Stimulated activated CD4-positive, alpha-beta T cell treated with anti-CD3 and anti-CD28 coated beads, Interleukin-4, amount 100 ng/mL, for 24 hours (primary cell): ENCODE measurements around the gene MLPH.
"Not testable (repeated sequence)": the region's sequence is repeated elsewhere in the genome, so short reads cannot be mapped to it uniquely, and the experiment has no call there.

Experiments used
- DNase-seq: peaks from one replicate; pipeline ENCODE4 v3.0.0-alpha.2; 2020

The MLPH gene

GRCh38 chr2:237459226-237459625, 27.8 kb upstream of the MLPH start:
- DNase-seq, result no peak

DNA sequence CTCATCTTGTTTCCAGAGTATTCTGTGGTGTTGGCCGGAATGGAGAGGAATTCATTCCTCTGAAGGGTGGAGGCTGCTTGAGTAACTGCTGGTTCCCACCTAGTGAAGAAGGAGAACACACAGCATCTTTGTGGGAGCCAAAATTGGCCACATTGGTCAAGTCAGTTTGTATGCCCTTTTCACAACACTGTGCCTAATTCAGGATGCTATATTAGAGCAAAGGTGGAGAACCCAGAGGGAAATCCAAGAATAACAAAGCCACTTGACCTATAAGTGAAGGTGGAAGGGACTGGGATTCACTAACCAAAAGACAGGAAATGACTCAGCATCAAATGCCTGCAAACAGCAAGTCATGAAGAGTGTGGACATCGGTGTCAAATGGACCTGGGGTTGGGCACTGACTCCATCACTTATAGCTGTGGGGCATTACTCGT, 27.3 kb upstream of the MLPH start:
- no peak for DNase-seq

- no peak for DNase-seq
These were observed 22.2 kb upstream of the MLPH start for GRCh38 chr2:237464757-237465391.

DNA sequence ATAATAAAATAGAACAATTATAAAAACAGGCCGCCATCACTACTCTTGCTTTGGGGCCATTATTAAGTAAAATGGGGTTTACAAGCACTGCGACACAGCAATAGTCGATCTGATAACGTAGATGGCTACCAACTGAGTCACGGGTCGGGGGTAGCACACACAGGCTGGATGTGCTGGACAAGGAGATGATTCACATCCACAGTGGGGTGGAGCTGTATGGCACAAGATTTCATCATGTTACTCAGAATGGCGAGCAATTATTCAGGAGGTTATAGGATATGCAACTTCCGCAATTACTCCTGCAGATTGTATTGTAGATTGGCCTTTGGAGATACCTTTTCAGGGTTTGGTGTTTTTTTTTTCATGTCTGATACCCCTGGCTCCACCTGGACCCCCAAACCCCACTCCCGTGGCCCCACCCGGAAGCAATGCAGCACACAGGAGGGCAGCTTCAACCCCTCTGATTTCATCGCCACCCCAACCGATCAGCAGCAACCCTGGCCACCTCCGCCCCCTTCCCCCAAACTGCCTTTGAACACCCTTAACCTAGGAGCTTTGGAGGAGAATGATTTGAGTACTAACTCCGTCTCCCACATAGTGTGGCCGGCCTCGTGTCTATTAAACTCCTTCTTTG, 21.4 kb upstream of the MLPH start:
- DNase-seq, result no peak

GRCh38 chr2:237466211-237466610, 20.8 kb upstream of the MLPH start:
- no peak for DNase-seq

- DNase-seq, result no peak
These were observed 19.4 kb upstream of the MLPH start for GRCh38 chr2:237467447-237468179.

DNA sequence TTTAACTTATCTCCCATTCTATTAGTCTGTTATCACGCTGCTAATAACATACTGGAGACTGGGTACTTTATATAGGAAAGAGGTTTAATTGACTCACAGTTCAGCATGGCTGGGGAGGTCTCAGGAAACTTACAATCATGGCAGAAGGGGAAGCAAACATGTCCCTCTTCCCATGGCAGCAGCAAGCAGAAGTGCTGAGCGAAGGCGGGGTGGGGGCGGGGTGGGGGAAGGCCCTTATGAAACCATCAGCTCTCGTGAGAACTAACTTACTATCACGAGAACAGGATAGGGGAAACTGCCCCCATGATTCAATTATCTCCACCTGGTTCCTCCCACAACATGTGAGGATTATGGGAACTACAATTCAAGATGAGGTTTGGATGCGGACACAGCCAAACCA, 17.6 kb upstream of the MLPH start:
- not testable (repeated sequence) for DNase-seq

DNA sequence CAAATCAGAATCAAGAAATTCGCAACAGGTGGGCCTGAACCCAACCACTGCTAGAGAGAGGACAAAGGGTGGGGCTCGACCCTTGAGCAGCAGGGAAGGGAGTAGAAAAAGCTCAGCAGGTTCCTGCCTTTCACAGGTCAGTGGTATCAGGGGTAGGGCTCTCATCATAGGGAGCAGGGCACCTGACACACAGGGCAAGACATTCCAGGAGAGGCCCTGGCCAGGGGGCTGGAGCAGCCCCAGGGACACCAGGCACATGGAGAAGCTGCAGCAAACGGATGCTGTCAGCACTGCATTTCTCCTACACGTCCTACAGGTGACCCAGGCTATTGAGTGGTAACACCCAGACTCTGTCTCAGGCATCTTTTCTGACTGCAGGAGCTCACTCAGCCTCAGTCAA, 17.2 kb upstream of the MLPH start:
- no peak for DNase-seq

DNA sequence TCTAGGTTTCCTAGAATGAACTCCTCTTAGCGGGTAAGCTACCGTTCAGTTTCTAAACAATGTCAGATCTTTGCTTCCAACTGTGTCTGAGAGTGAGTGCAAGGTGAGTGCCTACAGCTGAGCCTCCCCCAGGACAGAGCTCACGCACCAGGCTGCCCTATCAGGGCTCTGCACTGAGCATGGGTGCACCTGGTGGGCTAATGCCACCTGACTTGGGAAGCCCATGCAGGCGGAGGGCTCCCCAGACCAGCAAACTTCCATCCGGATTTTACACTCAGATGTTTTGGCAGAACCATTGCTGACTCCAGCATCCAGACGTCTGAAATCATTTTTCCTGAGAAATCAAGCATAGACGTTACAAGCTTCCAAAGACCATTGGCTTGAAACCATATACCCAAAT, 16.1 kb upstream of the MLPH start:
- DNase-seq, result no peak

DNA sequence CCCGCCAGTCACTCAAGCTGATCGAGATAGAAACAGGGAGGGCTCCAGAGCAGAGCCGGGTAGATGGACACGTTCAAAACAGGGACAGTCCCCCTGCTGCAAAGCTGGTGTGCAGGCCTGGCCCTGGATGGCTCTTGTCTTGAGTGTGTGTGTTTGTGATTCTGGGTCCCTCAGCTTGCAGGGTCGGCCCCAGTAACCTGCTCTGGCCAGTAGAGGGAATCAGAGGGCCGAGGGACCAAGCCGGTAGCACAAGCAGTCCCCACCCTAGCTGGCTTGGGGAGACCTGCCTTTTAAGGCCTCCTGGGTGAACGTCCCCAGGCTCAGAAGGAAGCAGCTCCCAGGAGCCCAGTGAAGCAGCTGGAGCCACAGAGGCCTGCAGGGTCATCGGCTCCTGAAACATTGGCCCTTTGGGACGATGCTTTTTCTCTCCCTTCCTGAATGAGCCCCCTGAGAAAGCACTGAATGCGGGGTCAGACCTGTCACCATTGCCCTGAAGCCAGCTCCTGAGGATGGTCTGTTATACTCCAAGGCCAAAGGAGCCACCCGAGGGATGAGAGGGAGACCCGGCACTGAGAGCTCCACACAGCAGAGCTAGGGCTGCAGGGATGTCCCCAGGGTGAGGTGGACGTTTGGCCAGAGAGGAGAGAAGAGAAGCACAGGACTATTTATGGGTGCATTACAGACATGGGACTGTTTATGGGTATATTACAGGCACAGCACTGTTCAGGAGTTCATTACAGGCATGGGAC, 15.4 kb upstream of the MLPH start:
- peak; percentile 38 for DNase-seq

DNA sequence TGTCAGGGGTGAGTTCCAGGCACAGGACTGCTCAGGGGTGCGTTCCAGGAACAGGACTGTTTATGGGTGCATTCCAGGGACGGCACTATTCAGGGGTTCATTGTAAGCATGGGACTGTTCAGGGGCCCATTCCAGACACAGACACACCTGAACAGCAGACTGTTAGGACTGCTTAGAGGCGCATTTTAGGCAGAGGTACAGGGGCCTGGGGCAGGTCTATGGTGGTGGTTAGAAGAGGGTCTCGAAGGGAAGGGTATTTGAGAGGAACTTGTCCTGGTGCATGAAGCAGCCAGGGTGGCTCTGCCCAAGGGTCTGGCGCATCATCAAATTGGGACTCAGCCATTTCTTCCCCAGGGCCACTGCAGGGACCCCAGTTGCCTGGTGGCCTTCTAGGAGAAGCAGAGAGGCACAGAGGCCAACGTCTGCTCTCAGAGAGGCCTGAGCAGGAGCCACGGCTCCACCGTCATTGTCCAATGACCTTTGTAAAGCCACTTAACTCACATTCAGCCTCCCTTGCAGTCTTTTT, 14.8 kb upstream of the MLPH start:
- DNase-seq, result no peak

DNA sequence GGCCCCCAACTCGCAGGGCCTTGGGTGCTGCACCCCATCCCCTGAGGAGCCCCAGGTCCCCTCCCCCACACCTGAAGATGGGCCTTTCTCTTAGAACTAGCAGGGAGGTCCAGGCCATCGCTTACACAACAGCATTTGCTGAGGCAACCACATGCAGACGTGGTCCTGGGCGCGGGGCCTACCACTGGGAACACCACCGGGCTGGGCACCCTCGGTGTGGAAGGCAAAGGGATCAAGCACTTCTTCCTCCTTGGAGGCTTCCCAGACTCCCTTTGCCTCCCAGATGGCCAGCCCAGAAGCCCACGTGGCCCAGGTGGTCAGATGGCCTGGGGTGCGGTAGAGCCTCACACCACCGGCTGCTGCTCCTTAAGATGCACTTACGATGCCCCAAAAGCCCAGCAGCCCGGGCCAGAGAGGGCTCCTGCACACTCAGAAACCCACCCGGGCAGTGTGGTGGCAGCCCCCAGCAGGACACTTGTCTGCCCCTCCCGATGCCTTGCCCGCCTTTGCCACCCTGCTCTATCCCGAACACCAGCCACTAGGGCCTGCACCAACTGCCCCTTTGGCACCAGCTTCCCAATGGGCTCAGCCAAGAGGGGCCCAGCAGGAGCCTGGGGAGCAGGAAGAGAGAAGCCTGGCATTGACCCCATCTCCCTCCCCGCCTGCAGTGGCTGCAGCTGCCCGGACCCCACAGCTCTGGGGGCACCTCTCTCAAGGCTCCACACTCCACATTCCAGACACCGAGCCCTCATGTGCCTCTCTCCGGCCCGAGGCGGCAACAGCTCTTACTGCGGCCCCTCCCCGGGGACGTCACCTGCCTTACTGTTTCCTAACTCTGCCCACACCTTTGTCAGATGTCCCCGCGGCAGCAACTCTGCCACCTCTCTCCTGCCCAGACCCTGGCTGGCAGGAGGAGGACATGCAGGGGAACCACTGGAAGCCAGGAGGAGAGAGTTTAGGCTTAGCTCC, 13.9 kb upstream of the MLPH start:
- no peak for DNase-seq

- no peak for DNase-seq
These were observed 13.1 kb upstream of the MLPH start for GRCh38 chr2:237473878-237474441.

DNA sequence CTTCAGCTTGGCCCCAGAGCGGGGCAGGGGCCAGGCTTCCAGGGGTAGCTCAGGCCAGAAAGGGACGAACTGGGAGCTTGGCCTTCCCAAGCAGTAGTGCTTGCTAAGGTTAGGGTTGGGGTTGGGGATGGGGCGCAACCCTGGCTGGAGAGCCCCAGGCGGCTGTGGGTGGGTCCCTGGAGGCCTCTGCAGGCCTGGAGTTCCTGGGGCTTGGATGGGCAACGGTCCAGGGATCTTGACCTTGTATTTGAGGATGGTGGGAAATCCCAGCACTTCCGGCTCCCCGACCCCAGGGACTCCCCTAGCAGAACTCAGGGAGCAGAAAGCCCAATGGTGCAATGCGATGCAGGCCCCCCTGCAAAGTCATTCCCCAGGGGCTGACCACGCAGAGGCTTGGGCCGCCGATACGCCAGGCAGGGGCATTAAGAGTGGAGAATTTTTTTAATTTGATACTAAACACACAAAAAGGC, 12.6 kb upstream of the MLPH start:
- DNase-seq, result no peak

- peak; percentile 72 for DNase-seq
These were observed 11.9 kb upstream of the MLPH start for GRCh38 chr2:237474931-237475703.

DNA sequence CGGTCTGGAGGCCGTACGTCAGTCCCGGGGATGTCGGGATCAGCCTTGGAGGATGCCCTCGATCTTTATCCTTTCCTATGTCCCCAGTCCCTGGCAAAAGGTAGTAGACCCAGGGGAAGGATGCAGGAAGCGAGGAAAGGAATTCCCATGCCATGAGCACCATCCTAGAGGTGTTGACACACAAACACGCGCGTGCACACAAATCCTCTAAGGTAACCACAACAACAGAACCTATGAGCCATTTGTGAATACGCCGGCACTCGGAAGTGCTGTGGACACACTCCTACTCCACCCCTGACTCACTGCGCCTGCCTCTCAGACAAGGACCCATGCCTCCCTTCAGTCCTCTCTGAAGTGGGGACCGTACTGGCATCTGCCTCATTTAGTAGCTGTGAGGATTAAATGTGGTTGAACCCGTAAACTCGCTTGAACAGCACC, 11.3 kb upstream of the MLPH start:
- peak; percentile 69 for DNase-seq

DNA sequence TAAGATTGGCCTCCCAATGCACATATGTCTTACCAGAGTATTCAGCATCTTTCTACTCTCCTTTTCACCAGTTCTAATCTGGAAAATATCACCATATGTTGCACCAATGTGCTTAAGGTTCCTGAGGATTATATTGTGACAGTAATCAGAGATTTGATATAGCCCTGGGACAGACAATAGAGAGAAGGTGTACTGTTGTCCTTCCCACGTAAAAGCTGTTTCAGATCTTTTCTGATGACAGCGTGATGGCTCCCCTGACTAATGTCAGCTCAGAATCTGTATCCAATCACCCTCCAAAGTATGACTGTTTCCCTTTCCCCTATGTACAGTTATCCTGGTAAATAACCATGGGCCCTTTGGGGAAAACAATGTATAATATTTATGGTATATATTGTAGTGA, 9.0 kb upstream of the MLPH start:
- DNase-seq, result no peak

- no peak for DNase-seq
These were observed 8.1 kb upstream of the MLPH start for GRCh38 chr2:237478979-237479378.

DNA sequence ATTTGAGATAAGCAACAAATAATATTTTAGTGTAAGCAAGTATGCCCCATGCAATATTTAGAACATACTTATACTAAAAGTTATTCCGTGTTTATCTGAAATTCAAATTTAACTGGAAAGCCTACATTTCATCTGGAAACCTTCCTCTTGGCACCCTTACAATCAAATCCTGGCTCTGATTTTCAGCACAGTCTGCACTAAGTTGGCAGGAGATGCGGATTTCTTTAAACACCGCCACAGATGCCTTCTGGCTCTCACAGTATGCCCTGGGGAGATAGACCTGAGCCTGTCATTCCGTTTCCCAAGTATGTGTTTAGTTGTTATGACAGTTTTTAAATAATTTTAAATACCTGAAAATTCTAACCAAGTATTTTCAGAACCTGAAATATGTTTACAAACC, 7.3 kb upstream of the MLPH start:
- no peak for DNase-seq

DNA sequence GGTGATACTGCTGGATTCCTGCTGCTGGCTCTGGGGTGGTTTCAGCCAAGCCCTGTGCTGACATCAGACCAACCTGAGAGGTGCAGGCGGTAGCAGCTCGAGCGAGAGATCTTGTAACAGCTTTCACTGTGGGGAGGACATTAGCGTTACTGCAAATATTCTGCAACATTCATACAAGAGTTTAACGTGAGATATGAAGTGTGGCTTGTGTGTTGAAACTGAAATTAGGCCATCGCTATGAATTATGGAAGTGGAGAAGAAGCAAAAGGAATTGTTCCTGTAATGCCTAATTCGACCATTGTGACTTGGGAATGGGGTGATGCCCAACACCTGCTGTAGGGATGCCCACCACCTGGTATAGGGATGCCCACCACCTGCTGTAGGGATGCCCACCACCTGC, 6.5 kb upstream of the MLPH start:
- no peak for DNase-seq
